Fibroblast of mammary gland (primary cell): Measurements from ENCODE around the gene NAA35.
A peak's percentile ranks its signal among the peaks of the same experiment; 100 is the strongest.

Experiments
- DNase-seq: peaks from one replicate; pipeline ENCODE4 v3.0.0-alpha.2; 2010; ENCODE audit warnings: low read depth
- H3K4me3 ChIP-seq: 2 replicates; pipeline ENCODE4 v1.5.1; 2011; ENCODE audit warnings: low read depth, mild to moderate bottlenecking, low read length, moderate library complexity; ENCODE audit not compliant: control insufficient read depth
- CTCF ChIP-seq: conservative IDR thresholded peaks from 2 replicates; pipeline ENCODE4 v1.5.1; 2011; ENCODE audit warnings: low read depth, low read length, inconsistent platforms; ENCODE audit not compliant: control insufficient read depth, insufficient read depth

The NAA35 gene

GRCh38 chr9:85942913-85943709 lies 2.2 kb downstream of the NAA35 start:
- TF ChIP-seq CTCF: no peak
- peak; percentile 2 for DNase-seq
- no peak overlapping the region for H3K4me3 ChIP-seq

- no peak overlapping the region for H3K4me3 ChIP-seq
- DNase-seq: no peak
- TF ChIP-seq CTCF: no peak
Measured at GRCh38 chr9:85943757-85944430, 2.9 kb downstream of the NAA35 start.

GRCh38 chr9:85944672-85945071 lies 3.7 kb downstream of the NAA35 start:
- TF ChIP-seq CTCF: no peak
- DNase-seq: peak; percentile 3

GRCh38 chr9:85949586-85950335 lies 8.8 kb downstream of the NAA35 start:
- H3K4me3 ChIP-seq: no peak overlapping the region
- no peak for TF ChIP-seq CTCF
- DNase-seq: peak; percentile 12

More at GRCh38 chr9:85944672-85945071, 3.7 kb downstream of the NAA35 start:
- H3K4me3 ChIP-seq: no peak overlapping the region

- TF ChIP-seq CTCF: no peak
- no peak for DNase-seq
Measured at GRCh38 chr9:85959955-85960354, 19.0 kb downstream of the NAA35 start.

GRCh38 chr9:85960688-85961093 lies 19.7 kb downstream of the NAA35 start:
- TF ChIP-seq CTCF: no peak
- no peak overlapping the region for H3K4me3 ChIP-seq
- DNase-seq: peak; percentile 28

More at GRCh38 chr9:85959955-85960354, 19.0 kb downstream of the NAA35 start:
- H3K4me3 ChIP-seq: no peak overlapping the region
